Breast epithelium (tissue), 3 donors: ENCODE measurements around the gene FSTL5.

Experiments
- POLR2AphosphoS5 ChIP-seq, 3 donors: sonication (generic); formaldehyde crosslinking; IDR thresholded peaks; one replicate each; pipeline ENCODE4 v1.6.1; 2017; ENCODE audit warnings: antibody characterized with exemption in 3 of 3
- TF ChIP-seq, protein P1 (sequence below), 3 donors: fragments of 450-650 bp; IDR thresholded peaks; one replicate each; pipeline ENCODE4 v1.5.1; 2016 to 2017; ENCODE audit warnings: antibody characterized with exemption in 3 of 3, mild to moderate bottlenecking in 3 of 3, moderate library complexity in 3 of 3

DNA sequence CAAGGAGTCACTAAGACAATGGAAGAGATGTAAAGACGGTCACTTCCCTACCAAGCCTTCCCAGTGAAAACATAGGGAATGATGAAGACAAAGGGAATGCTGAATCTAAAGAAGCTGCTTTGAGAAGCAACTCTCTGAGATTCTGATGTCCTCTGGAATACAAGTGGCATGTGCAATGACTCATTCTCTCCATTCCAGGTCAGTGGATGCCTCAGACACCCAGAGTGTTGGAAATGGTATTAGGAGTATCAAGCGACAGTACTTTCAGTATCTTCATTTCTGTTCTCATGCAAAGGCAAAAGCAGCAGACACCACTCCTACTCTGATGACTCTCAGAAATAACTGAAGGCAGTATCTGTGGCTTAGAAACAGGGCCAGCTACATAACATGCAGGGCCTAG lies 102.6 kb downstream of the FSTL5 start:
- TF ChIP-seq, protein P1, sequence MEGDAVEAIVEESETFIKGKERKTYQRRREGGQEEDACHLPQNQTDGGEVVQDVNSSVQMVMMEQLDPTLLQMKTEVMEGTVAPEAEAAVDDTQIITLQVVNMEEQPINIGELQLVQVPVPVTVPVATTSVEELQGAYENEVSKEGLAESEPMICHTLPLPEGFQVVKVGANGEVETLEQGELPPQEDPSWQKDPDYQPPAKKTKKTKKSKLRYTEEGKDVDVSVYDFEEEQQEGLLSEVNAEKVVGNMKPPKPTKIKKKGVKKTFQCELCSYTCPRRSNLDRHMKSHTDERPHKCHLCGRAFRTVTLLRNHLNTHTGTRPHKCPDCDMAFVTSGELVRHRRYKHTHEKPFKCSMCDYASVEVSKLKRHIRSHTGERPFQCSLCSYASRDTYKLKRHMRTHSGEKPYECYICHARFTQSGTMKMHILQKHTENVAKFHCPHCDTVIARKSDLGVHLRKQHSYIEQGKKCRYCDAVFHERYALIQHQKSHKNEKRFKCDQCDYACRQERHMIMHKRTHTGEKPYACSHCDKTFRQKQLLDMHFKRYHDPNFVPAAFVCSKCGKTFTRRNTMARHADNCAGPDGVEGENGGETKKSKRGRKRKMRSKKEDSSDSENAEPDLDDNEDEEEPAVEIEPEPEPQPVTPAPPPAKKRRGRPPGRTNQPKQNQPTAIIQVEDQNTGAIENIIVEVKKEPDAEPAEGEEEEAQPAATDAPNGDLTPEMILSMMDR (IDR thresholded peaks at IDR 0.05), result no peak
- TF ChIP-seq POLR2AphosphoS5 (IDR thresholded peaks at IDR 0.05), result no peak
